ENCODE measurements around the gene PPP2R5E. TPM values are rescaled to one million over a fixed set of nuclear protein-coding genes. Genes with fewer than 3 reads are reported as not detected.

PPP2R5E gene
- total and polyA plus RNA-seq, 2 donors (not counting 1 experiment from before 2014, with no cell fraction given): 18.5 to 38.8 TPM

GRCh38 chr14:63545431-63545830 is 2.3 kb upstream of the PPP2R5E start:
- H3K27me3 ChIP-seq (ENCODE audit: control insufficient read depth, insufficient read depth, low read length): no peaks in the 10 kb centered on the region
- no peaks in the 10 kb centered on the region for H3K36me3 ChIP-seq (ENCODE audit: control insufficient read depth, insufficient read depth, low read length)
- no peaks in the 10 kb centered on the region for H3K4me1 ChIP-seq (ENCODE audit: control insufficient read depth, extremely low read depth, insufficient read depth, low read length)
- no peak for TF ChIP-seq EZH2 (IDR thresholded peaks at IDR 0.05; ENCODE audit: low read length, missing control alignments)
- TF ChIP-seq CTCF (conservative IDR thresholded peaks at IDR 0.05 in 1 of 2, IDR thresholded peaks at IDR 0.05 in 1 of 2; ENCODE audit: low read depth in 1 of 2, low read length in 2 of 2): no peak
- H3K9ac ChIP-seq (ENCODE audit: insufficient read depth, low read length): no peak overlapping the region
- peaks cover 24% of the 10 kb centered on the region for H3K79me2 ChIP-seq (ENCODE audit: control insufficient read depth, insufficient read depth, low read length)
- no peak overlapping the region for H3K4me3 ChIP-seq (replicated peaks in 1 of 4; ENCODE audit: control extremely low read depth in 1 of 4, insufficient read depth in 1 of 4, low read depth in 3 of 4, low read length in 4 of 4)
- H3K9me3 ChIP-seq (ENCODE audit: control insufficient read depth, insufficient read depth, low read depth, low read length): no peaks in the 10 kb centered on the region
- no peak overlapping the region for H3K27ac ChIP-seq (ENCODE audit: insufficient read depth, low read length)
- no peak overlapping the region for H3K4me2 ChIP-seq (ENCODE audit: extremely low read depth, insufficient read depth, low read length)
- no peaks in the 10 kb centered on the region for H4K20me1 ChIP-seq (ENCODE audit: control insufficient read depth, extremely low read depth, insufficient read depth, low read length)
- DNase-seq (ENCODE audit: low read depth in 2 of 2): no peak
- no peak overlapping the region for H2AFZ ChIP-seq (ENCODE audit: low read length)

- H3K79me2 ChIP-seq (ENCODE audit: control insufficient read depth, insufficient read depth, low read length): peaks cover 28% of the 10 kb centered on the region
- H3K4me3 ChIP-seq (replicated peaks in 1 of 4; ENCODE audit: control extremely low read depth in 1 of 4, insufficient read depth in 1 of 4, low read depth in 3 of 4, low read length in 4 of 4): peak overlapping the region; percentile 79 to 98 (median 86)
- DNase-seq (ENCODE audit: low read depth in 2 of 2): peak; percentile 26 to 63
- H3K27ac ChIP-seq (ENCODE audit: insufficient read depth, low read length): no peak overlapping the region
- H3K9me3 ChIP-seq (ENCODE audit: control insufficient read depth, insufficient read depth, low read depth, low read length): no peaks in the 10 kb centered on the region
- H2AFZ ChIP-seq (ENCODE audit: low read length): no peak overlapping the region
- H3K4me2 ChIP-seq (ENCODE audit: extremely low read depth, insufficient read depth, low read length): peak overlapping the region; percentile 55
- H3K36me3 ChIP-seq (ENCODE audit: control insufficient read depth, insufficient read depth, low read length): no peaks in the 10 kb centered on the region
- TF ChIP-seq EZH2 (IDR thresholded peaks at IDR 0.05; ENCODE audit: low read length, missing control alignments) (no peak), CTCF (conservative IDR thresholded peaks at IDR 0.05 in 1 of 2, IDR thresholded peaks at IDR 0.05 in 1 of 2; ENCODE audit: low read depth in 1 of 2, low read length in 2 of 2) (peak; percentile 67 to 78)
- H3K9ac ChIP-seq (ENCODE audit: insufficient read depth, low read length): no peak overlapping the region
- no peaks in the 10 kb centered on the region for H3K4me1 ChIP-seq (ENCODE audit: control insufficient read depth, extremely low read depth, insufficient read depth, low read length)
- H4K20me1 ChIP-seq (ENCODE audit: control insufficient read depth, extremely low read depth, insufficient read depth, low read length): no peaks in the 10 kb centered on the region
- no peaks in the 10 kb centered on the region for H3K27me3 ChIP-seq (ENCODE audit: control insufficient read depth, insufficient read depth, low read length)
Measured at GRCh38 chr14:63544591-63545299, 1.6 kb upstream of the PPP2R5E start.

- Histone ChIP-seq H2AFZ (ENCODE audit: low read length) (peak overlapping the region; percentile 85), H4K20me1 (ENCODE audit: control insufficient read depth, extremely low read depth, insufficient read depth, low read length) (no peaks in the 10 kb centered on the region), H3K4me3 (replicated peaks in 1 of 4; ENCODE audit: control extremely low read depth in 1 of 4, insufficient read depth in 1 of 4, low read depth in 3 of 4, low read length in 4 of 4) (peak overlapping the region; percentile 79 to 98 (median 86)), H3K36me3 (ENCODE audit: control insufficient read depth, insufficient read depth, low read length) (peaks cover 2% of the 10 kb centered on the region), H3K27ac (ENCODE audit: insufficient read depth, low read length) (peak overlapping the region; percentile 75), H3K9me3 (ENCODE audit: control insufficient read depth, insufficient read depth, low read depth, low read length) (no peaks in the 10 kb centered on the region), H3K9ac (ENCODE audit: insufficient read depth, low read length) (peak overlapping the region; percentile 75), H3K4me1 (ENCODE audit: control insufficient read depth, extremely low read depth, insufficient read depth, low read length) (no peaks in the 10 kb centered on the region), H3K4me2 (ENCODE audit: extremely low read depth, insufficient read depth, low read length) (peak overlapping the region; percentile 55), H3K79me2 (ENCODE audit: control insufficient read depth, insufficient read depth, low read length) (peaks cover 34% of the 10 kb centered on the region), H3K27me3 (ENCODE audit: control insufficient read depth, insufficient read depth, low read length) (no peaks in the 10 kb centered on the region)
- TF ChIP-seq CTCF (conservative IDR thresholded peaks at IDR 0.05 in 1 of 2, IDR thresholded peaks at IDR 0.05 in 1 of 2; ENCODE audit: low read depth in 1 of 2, low read length in 2 of 2) (no peak), EZH2 (IDR thresholded peaks at IDR 0.05; ENCODE audit: low read length, missing control alignments) (no peak)
- no peak for DNase-seq (ENCODE audit: low read depth in 2 of 2)
Measured at GRCh38 chr14:63543826-63544406, 739 bp upstream of the PPP2R5E start.
